ENCODE measurements around the gene RASSF7. TPM values are rescaled to one million over a fixed set of nuclear protein-coding genes. Genes with fewer than 3 reads are reported as not detected.
A peak's percentile ranks its signal among the peaks of the same experiment; 100 is the strongest.

The RASSF7 gene, protein sequence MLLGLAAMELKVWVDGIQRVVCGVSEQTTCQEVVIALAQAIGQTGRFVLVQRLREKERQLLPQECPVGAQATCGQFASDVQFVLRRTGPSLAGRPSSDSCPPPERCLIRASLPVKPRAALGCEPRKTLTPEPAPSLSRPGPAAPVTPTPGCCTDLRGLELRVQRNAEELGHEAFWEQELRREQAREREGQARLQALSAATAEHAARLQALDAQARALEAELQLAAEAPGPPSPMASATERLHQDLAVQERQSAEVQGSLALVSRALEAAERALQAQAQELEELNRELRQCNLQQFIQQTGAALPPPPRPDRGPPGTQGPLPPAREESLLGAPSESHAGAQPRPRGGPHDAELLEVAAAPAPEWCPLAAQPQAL
- total RNA-seq, result 1 to 10 TPM in 1 of 4 donors, under 1 TPM in 3; 0.56 to 2.4 (median 0.70) TPM

DNA sequence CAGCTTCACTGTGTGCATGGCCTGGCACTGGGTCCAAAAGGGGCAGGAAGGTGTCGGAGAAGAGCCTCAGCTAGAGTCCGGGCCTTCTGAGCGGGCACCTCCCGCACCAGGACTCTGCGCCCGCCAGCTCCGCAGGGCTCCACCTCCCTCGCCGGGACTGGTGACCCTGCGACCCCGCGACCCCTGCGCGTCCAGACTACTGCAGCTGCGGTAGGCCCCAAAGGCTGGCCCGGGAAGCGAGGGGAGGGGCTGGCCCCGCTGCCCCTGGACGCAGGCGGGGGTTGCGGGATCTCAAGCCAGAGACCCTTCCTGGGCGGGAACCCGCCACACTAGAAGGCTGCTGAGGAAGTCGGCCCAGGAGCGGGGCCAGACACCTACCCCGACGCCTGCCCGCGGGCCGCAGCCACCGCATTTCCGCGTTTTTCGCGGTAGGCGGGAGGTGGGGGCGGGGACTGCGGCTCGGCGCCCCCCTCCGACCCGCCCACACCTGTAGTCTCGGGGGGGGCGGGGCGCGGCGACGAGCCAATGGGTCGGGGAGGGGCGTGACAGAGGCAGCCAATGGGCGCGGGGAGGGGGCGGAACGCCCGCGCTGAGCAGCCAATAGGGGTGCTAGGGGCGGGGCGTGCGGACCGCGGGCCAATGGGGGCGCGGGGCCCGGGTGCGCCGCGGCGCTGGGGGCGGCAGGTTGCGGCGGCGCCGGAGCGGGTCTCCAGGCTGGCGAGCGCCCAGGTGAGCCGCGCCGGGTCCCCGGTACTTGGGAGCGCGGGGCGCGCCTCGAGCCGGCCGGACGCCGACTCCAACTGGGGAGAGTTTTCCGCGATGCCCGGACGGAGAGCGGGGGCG is at the start of gene RASSF7, which contains the start of gene LMNTD2:
Gene RASSF7, plus strand, starts transcription at position 666 of the 843 bp plus-strand sequence. CDS start 799 bp downstream, outside the sequence.
Gene LMNTD2, minus strand, starts transcription at position 434 of the 843 bp plus-strand sequence. Its CDS starts 22 bp downstream, at position 412.
- peak within 1 kb of the TSS in 3 of 4 donors; percentile 46 to 63 (median 54) for H3K27ac ChIP-seq
- peaks cover 5 to 10% of the 10 kb centered on the region in 2 donors for H3K4me1 ChIP-seq
- in situ Hi-C loops (cut with MboI; ENCODE audit: low sequenced_read_pairs in 4 of 4), result loop anchor here (25.0 kb wide), 2 partner anchors 152 to 177 kb away; partner anchors contain the start of genes EPS8L2 (in 3 of the 4) and TALDO1 (in 1 of the 4)
- ATAC-seq (peak; percentile 93 to 97), DNase-seq (peak; percentile 82 to 89)
- H3K36me3 ChIP-seq, result no peaks in the 10 kb centered on the region
- H3K27me3 ChIP-seq, result peaks cover 26 to 28% (median 26%) of the 10 kb centered on the region in 3 donors
- H3K4me3 ChIP-seq, result peak within 1 kb of the TSS; percentile 66 to 92 (median 75)
- peak in 1 of 2 donors; percentile 33 for TF ChIP-seq POLR2A (IDR thresholded peaks at IDR 0.05)
- TF ChIP-seq, protein P1, sequence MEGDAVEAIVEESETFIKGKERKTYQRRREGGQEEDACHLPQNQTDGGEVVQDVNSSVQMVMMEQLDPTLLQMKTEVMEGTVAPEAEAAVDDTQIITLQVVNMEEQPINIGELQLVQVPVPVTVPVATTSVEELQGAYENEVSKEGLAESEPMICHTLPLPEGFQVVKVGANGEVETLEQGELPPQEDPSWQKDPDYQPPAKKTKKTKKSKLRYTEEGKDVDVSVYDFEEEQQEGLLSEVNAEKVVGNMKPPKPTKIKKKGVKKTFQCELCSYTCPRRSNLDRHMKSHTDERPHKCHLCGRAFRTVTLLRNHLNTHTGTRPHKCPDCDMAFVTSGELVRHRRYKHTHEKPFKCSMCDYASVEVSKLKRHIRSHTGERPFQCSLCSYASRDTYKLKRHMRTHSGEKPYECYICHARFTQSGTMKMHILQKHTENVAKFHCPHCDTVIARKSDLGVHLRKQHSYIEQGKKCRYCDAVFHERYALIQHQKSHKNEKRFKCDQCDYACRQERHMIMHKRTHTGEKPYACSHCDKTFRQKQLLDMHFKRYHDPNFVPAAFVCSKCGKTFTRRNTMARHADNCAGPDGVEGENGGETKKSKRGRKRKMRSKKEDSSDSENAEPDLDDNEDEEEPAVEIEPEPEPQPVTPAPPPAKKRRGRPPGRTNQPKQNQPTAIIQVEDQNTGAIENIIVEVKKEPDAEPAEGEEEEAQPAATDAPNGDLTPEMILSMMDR (IDR thresholded peaks at IDR 0.05 in 4 of 5, conservative IDR thresholded peaks at IDR 0.05 in 1 of 5), result no peak
- intact Hi-C loops (cut with DNase I; ENCODE audit: low total_unique reads), result loop anchor here (1.0 kb wide), 2 partner anchors 8 to 42 kb away; no protein-coding TSS in a partner anchor
- H3K9me3 ChIP-seq, result no peaks in the 10 kb centered on the region

DNA sequence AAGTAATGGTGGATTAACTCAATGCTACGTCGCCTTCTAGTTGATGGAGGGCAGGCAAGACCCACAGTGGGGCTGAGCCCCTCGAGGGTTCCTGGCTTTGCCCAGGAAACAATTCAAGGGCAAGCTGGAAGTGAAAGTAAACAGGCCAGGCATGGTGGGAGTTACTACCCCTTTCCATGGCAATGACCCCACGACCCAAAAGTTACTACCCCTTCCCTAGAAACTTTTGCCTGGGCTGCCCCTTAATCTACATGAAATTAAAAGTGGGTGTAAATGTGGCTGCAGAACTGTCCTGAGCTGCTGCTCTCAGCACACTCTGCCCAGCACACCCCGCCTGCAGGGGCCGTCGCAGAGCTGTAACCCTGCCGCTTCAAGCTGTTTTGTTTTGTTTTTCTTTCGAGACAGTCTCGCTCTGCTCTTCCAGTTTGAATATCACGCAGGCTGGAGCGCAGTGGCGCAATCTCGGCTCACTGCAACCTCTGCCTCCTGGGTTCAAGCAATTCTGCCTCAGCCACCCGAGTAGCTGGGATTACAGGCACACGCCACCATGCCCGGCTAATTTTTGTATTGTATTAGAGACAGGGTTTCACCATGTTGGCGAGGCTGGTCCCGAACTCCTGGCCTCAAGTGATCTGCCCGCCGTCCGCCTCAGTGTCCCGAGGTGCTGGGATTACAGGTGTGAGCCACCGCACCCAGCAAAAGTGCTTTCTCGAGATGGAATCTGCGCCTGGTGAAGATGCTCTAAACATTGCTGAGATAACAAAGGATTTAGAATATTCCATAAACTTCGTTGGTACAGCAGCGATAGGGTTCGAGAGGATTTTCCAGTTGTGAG is 47.8 kb upstream of the RASSF7 start:
- H3K36me3 ChIP-seq, result peaks cover 0 to 6% of the 10 kb centered on the region in 2 donors
- intact Hi-C loops (cut with DNase I; ENCODE audit: low total_unique reads) (loop anchor here (5.0 kb wide), 1 partner anchor 1889 kb away; the partner anchor contains the start of gene TSSC4), in situ Hi-C loops (cut with MboI; ENCODE audit: low sequenced_read_pairs in 4 of 4) (loop anchor here in 2 of 4 donors (10.0 kb wide), 1 partner anchor 58 kb away; the partner anchor contains the start of gene PTDSS2 (in 2 of the 2))
- no peak for ATAC-seq
- no peaks in the 10 kb centered on the region for H3K27me3 ChIP-seq
- no peak for TF ChIP-seq POLR2A (IDR thresholded peaks at IDR 0.05)
- TF ChIP-seq, protein P1 (IDR thresholded peaks at IDR 0.05 in 4 of 5, conservative IDR thresholded peaks at IDR 0.05 in 1 of 5), result no peak
- no peak overlapping the region for H3K27ac ChIP-seq
- peaks cover 0 to under 1% of the 10 kb centered on the region in 2 donors for H3K4me1 ChIP-seq
- DNase-seq, result no peak
- no peak overlapping the region for H3K4me3 ChIP-seq
- H3K9me3 ChIP-seq, result no peaks in the 10 kb centered on the region

DNA sequence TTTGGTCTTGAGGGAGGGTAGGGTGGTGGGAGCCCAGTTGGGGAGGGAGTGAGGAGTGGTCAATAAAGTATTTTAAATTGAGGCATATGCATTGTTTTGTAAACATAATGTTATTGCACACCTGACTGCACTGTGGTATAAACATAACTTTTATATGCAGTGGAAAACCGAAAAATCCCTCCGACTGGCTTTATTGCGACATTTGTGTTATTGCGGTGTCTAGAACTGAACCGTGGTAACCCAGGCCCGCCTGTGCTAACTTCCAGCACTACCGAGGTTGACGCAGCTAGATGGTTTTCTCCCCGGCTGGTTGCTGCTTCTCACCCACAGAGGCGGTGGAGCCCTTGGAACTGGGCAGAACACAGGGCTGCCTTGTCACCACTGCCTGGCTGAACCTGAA is 46.2 kb upstream of the RASSF7 start:
- Histone ChIP-seq H3K9me3 (no peaks in the 10 kb centered on the region), H3K36me3 (peaks cover 0 to 6% of the 10 kb centered on the region in 2 donors), H3K4me3 (no peak overlapping the region), H3K27ac (no peak overlapping the region), H3K27me3 (no peaks in the 10 kb centered on the region), H3K4me1 (peaks cover 0 to 4% of the 10 kb centered on the region in 2 donors)
- TF ChIP-seq, protein P1 (IDR thresholded peaks at IDR 0.05 in 4 of 5, conservative IDR thresholded peaks at IDR 0.05 in 1 of 5), result no peak
- TF ChIP-seq POLR2A (IDR thresholded peaks at IDR 0.05), result no peak
- in situ Hi-C loops (cut with MboI; ENCODE audit: low sequenced_read_pairs in 4 of 4), result loop anchor here in 2 of 4 donors (10.0 kb wide), 1 partner anchor 60 kb away; the partner anchor contains the start of gene PTDSS2 (in 2 of the 2)
- ATAC-seq (no peak), DNase-seq (no peak)
- intact Hi-C loops (cut with DNase I; ENCODE audit: low total_unique reads), result loop anchor here (5.0 kb wide), 1 partner anchor 1888 kb away; the partner anchor contains the start of gene TSSC4
